GM21723 (cell line): ENCODE data around the gene LY6G5C.
"Not testable (repeated sequence)": the region's sequence is repeated elsewhere in the genome, so short reads cannot be mapped to it uniquely, and the experiment has no call there.

ENCODE experiments used
- ATAC-seq: cut with Tn5 transposase; IDR thresholded peaks from one replicate; pipeline ENCODE4 v1.9.1; 2021; ENCODE audit warnings: mild to moderate bottlenecking, moderate library complexity; ENCODE audit not compliant: unreplicated experiment

Gene LY6G5C

GRCh38 chr6:31715022-31715958 lies 34.4 kb upstream of the LY6G5C start, which contains the start of gene LY6G6D:
TSS of gene LY6G6D (plus strand) at chr6:31715348. CDS start at chr6:31715356, 8 bp downstream.
- no peak for ATAC-seq

DNA sequence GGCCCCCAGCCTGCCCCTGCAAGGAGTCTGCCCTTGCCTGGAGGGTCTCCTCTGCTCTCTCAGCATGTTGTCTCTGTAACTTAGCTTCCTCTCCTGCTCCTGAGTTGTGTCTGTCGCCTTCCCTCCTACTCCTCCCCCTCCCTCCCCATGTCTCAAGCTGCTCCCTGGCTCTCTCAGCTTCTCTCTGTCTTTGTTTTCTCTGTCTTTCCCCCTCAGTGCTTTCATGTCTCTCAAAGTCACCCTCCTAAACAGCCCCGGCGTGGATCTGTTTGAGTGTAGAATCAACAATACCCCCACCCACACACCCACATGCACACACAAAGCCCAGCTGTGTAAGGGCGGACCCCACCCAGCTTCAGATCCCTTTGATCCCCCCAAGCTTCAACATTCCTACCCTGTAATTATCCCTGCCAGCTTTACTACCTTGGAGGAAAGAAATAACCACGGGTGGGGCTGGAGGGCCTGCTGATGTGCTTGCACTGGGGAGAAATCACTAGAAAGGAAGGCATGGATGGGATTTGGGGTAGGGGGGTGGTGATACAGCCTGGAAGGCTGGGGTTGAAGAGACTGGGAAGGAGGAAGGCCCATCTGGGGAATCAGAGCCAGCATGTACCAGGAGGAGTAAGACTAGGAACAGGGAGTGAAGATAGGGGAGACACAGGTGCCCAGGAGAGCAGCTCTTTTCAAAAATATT lies 33.3 kb upstream of the LY6G5C start:
- no peak for ATAC-seq

DNA sequence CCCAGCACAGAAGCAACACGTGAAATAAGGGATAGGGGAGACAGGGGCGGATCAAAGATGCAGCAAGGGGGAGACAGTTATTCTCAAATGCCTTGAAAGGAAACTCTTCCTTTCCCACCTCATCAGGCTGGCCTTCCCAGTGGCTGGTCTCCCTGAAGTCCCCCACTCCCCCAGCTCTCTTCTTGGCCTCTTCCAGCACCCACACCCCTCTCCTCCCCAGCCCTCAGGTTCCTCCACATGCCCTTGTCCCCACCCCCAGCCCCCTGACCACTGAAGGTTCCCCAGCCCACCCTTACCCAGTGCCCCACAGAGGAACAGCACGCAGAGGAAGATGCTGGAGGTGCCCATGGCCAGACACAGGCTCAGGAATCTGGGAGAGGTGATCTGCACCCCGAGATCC lies 32.6 kb upstream of the LY6G5C start:
- ATAC-seq, result no peak

- ATAC-seq, result no peak
These were observed 31.4 kb upstream of the LY6G5C start for GRCh38 chr6:31712296-31712695.

- ATAC-seq, result no peak
These were observed 30.4 kb upstream of the LY6G5C start for GRCh38 chr6:31711233-31711632.

DNA sequence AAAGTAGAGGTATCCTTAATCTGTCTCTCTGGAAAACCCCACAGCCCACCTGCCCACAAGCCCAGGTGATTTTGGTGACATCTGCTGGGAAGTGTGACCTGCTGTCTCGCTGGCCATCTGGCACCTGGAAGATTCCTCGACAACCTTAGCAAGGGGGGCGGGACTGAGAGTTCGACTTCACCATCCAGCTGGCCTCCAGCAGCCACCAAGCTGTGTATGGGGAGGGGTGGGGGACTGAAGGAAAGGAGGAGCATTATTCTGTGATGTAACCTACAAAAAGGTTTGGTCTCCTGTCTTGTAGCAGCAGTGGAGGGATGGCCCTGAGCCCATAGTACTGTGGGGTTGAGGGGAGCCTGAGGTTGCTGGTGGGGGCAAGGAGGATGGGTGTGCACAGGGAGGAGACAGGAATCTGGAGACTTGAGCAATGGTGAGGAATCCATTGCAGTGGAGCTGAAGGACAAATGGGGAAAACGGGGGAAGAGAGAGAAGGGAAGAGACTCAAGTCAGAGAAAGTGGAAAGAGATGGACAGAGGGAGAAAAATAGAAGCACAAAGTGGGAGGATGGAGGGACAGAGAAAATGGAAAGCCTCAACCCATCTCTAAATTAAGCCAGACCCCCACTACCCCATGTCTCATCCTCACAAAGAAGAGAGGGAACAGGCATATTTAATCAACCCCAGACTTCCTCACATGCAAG lies 29.8 kb upstream of the LY6G5C start:
- no peak for ATAC-seq

DNA sequence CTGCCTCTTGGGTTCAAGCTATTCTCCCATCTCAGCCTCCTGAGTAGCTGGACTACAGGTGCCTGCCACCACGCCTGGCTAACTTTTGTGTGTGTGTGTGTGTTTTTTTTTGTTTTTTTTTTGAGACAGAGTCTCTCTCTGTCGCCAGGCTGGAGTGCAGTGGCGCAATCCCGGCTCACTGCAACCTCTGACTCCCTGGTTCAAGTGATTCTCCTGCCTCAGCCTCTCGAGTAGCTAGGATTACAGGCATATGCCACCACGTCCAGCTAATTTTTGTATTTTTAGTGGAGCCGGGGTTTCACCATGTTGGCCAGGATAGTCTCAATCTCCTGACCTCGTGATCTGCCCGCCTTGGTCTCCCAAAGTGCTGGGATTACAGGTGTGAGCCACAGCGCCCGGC lies 28.3 kb upstream of the LY6G5C start:
- not testable (repeated sequence) for ATAC-seq

- ATAC-seq, result no peak
These were observed 27.4 kb upstream of the LY6G5C start for GRCh38 chr6:31708224-31708623.

DNA sequence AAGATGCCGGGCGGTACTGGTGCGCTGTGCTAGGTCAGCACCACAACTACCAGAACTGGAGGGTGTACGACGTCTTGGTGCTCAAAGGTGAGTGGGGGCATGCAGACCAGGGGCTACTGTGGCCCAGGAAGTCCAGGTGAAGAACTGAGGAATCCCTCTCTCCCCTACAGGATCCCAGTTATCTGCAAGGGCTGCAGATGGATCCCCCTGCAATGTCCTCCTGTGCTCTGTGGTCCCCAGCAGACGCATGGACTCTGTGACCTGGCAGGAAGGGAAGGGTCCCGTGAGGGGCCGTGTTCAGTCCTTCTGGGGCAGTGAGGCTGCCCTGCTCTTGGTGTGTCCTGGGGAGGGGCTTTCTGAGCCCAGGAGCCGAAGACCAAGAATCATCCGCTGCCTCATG lies 26.8 kb upstream of the LY6G5C start:
- no peak for ATAC-seq

DNA sequence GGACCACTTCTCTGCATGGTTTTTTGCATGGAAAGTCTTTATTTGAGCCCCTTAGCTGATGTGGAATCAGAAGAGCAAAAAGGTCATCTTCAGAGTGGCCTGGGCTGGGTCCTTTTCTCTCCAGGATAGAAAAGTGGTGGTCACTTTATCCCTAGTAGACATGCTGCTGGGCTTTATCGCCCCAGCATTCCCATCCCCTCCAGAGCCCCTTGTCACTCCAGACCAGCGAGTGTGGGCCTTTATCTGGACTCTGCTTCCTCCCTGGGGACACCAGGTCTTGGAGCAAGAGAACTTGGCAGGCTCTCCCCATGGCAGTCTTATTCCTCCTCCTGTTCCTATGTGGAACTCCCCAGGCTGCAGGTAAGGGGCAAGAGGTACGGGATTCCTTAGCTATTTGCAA lies 25.7 kb upstream of the LY6G5C start, which contains the start of gene LY6G6F:
Gene LY6G6F, plus strand, starts transcription at position 268 of the 400 bp plus-strand sequence. Its CDS starts 41 bp downstream, at position 309.
- no peak for ATAC-seq

- no peak for ATAC-seq
These were observed 25.1 kb upstream of the LY6G5C start for GRCh38 chr6:31705931-31706330.

DNA sequence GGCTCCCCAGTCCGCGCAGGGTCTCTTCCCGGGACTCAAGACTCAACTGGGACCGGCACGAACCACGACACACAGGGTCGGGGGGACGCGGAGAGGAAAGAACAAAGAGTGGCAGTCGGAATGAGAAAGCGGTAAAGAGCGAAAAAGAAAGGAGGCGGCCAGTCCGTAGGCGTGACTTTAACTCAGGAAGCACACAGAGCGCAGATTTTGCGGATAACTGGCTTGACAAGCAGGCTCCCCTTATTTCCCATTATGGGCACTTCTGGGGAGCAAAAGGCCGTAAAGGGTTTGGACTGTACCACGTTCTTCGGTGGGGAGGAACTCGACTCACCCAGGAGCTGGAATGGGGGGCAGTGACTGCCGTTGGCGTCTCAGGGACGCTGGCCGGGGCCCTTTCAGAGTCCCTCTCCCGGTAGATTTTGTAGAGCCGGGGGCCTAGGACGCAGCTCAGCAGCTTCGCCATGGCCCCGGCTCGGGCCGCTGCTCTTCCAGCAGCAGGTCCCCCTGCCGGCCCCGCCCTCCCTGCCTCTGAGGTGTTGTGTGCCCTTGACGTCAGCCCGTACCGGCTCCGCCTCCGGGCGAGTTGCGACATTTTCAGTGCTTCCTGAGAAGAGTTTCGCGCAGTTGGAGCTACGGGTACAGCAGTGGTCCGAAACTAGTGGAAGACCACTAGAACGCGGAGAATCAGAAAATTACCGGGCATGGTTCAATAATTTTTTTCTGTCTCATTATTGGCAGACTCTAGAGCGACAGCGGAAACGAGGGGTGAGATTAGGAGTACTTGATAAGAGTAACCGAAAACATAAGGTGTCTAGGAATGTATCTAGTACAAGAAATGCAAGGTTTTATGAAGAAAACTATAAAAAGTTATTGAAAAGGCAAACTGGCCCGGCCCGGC lies 22.2 kb upstream of the LY6G5C start, which contains the start of gene ABHD16A:
Gene ABHD16A, minus strand, starts transcription at position 506 of the 898 bp plus-strand sequence. Its CDS starts 43 bp downstream, at position 463.
- ATAC-seq, result peak; percentile 87

GRCh38 chr6:31702405-31702818 lies 21.5 kb upstream of the LY6G5C start:
- no peak for ATAC-seq

DNA sequence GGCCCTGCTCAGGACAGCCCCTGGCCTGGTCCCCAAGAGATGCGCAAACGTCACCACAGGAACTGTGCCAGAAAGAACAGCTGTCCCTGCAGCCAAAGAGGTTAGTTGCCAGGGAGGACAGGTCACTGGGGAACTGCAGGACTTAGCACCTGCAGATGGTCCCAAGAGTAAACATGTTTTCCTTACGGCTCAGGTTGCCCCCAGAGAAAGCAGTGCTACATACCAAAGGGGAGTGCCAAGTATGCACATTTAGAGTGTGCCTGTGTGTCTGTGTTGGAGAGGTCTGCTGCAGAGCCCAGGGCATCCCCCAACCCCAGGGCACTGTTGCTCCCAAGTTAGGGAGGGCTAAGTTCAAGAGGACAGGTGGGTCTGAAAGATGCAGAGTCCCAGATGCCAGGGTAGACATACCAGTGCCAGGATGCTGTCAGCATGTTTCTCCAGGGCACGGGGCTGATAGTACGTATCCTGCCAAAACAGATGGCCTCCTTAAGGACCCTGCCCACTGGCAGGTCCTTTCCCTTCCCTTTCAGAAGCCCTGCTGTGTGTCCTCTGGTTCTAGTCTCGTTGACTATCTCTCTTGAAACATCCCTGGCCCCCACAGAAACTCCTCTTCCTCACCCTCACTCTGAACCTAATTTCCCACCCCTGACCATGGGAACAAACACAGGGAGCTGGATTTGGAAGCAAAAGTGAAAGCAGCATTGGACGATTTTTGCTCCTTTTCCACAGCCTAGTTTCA lies 21.0 kb upstream of the LY6G5C start:
- no peak for ATAC-seq

GRCh38 chr6:31700740-31701401 lies 20.0 kb upstream of the LY6G5C start:
- no peak for ATAC-seq

GRCh38 chr6:31697555-31697954 lies 16.7 kb upstream of the LY6G5C start:
- ATAC-seq, result no peak

DNA sequence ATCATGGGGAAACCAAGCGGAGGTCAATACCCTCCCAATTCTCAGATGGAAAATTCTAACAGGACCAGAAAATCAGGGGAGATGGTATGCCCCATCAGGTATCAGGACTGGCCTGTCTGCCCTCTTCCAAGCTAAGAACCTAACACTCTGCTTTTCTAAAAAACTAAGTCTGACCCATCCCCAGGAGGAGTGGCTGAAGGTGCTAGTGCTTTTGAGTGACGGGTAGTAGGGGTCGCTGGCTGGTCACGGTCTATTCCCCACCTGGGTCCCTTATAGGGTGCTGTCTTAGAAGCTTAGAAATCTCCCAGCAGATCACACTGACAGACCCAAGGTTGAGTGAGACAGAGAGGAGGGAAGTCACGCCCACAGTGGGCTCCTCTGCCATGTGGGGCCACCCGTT lies 12.7 kb upstream of the LY6G5C start:
- ATAC-seq, result no peak

GRCh38 chr6:31692886-31693285 lies 12.0 kb upstream of the LY6G5C start:
- ATAC-seq, result no peak

GRCh38 chr6:31692353-31692752 lies 11.5 kb upstream of the LY6G5C start:
- ATAC-seq, result no peak
